ENCODE results near the gene VAPA. TPM values are rescaled to one million over a fixed set of nuclear protein-coding genes. Genes with fewer than 3 reads are reported as not detected.
A peak's percentile ranks its signal among the peaks of the same experiment; 100 is the strongest.

Gene VAPA
- polyA plus RNA-seq, 3 donors, result 209 to 265 (median 238) TPM

DNA sequence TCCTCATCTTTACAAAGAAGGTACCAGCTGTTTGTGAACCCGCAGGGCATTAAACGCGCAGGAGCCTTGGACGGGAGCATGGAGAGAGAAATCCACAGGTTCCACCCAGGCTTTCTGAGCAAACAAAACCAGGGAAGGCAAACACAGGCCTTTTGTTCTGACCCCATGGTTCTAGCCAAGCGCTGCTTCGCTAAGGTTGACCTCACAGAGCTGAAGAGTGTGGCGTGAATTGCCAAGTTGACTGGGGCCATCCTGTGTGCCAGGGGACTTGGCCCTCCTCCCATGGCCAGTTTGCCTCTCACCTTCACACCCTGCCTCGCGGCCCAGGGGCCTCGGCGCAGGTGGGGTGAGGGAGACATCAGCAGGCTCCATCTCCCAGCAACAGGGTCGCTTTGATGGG lies 74.1 kb downstream of the VAPA start:
- no peak for DNase-seq (ENCODE audit: extremely low read depth in 1 of 11, low read depth in 9 of 11, low spot score in 4 of 11)

DNA sequence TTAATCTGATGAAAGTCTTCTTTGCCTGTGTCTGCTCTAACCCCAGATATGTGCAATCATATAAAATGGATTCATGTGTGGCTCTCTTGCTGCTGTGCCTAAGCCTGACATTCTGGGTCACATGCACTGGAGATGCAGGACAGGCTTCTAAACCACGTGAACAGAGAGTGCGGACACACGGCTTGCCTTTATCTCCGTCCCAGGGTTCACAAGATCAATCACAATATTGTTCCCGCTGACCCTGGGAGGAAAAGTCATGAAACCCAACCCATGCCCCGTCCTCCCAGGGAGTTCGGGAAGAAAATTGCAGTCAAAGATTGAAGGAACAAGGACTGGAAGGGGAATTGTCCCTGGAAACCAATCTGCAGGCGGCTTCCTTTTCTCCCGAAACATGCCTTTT lies 74.8 kb downstream of the VAPA start:
- no peak for DNase-seq (ENCODE audit: extremely low read depth in 1 of 11, low read depth in 9 of 11, low spot score in 4 of 11)

DNA sequence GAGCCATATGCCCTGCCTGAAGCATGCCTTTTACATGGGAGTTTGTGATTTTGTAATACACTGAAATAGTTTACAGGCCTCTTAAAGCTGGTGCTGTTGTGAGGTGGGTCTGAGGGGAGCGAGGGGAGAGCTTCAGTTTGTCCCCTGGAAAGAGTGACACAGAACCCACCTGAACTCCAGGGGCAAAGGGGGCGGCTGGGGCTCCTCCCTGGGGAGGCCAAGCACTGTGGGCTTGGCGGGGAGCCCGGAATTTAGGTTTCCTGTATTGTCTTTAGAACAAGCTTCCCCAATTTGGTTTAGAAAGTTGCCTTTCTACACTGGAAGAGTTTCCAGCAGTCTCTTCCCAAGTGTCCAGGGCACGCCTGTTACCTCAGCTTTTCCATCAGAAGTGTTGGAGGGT lies 75.7 kb downstream of the VAPA start:
- no peak for DNase-seq (ENCODE audit: extremely low read depth in 1 of 11, low read depth in 9 of 11, low spot score in 4 of 11)

DNA sequence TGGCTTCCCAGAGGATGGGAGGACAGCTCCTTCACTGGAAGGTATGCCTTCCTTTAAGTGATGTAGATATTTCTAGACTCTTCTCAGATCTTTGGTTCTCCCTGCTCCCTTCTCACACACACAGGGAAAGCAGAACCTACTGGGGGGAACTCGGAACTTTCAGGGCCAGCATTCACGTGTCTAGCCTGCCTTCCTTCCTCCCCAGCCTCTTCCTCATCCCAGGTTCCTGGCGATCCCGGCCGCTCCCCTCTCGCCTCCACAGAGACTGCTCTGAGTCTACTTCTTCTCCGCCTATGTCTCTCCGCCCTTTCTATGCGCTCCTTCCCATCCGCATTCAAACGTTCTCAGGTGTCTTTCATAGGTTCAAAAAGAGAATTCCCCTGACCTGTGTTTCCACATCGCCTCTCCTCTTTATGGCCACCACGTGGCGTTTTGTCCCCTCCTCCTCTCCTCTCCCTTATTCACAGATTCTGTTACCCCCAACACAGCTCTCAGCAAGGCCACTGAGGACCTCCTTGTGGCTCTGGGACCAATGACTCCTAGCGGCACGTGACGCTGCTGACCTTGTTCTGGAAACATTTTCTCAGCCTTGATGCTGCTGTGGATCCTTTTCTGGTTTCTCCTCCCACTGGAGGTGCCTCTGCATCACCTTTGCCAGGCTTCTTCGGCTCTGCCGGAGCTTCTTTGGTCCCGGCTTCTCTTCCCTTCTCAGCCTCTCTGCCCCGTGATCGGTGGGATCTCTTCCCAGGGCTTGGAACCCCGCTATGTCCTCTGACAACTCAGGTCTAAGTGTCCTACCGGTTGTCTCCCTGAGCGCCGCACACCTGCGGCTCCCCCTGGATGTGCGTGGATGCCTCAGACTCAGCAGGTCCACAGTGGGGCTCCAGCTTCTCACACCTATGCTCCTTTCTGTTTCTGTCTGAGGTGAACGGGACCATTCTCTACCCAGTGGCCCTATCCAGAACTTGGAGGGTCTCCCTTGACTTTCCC lies 77.5 kb downstream of the VAPA start:
- no peak for DNase-seq (ENCODE audit: extremely low read depth in 1 of 11, low read depth in 9 of 11, low spot score in 4 of 11)

DNA sequence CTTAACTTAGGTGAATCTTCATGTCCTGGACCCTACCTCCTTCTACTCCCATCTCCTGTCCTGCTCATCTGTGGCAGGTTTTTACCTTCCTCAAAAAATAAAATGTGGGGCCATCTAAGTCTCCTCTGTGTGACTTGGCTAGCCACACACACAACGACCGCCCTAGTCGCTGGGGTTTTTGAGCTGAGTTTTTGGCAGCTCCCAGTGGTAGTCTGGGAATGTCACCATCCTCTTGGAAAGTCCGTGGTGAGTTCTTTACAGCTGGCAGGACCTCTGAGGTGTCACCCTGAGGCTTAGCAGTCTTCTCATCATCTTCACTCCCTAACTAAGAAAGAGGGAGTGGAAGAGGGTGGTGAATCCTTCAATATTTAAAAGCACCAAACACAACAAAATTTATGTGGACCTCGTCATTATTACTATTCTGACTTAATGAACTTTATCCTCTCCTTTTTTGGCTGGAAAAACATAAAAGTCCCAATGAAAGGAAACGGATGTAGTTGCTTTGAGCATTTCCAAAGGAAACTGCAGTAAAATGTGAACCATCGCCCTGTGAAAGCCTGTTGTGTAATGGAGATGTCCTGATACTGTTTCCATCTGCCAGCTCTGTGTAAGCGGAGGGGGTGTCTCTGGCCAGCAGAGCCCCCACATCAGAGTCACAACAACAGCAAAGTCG lies 78.6 kb downstream of the VAPA start:
- peak in 10 of 11 donors; percentile 58 to 88 (median 74) for DNase-seq (ENCODE audit: extremely low read depth in 1 of 11, low read depth in 9 of 11, low spot score in 4 of 11)

DNA sequence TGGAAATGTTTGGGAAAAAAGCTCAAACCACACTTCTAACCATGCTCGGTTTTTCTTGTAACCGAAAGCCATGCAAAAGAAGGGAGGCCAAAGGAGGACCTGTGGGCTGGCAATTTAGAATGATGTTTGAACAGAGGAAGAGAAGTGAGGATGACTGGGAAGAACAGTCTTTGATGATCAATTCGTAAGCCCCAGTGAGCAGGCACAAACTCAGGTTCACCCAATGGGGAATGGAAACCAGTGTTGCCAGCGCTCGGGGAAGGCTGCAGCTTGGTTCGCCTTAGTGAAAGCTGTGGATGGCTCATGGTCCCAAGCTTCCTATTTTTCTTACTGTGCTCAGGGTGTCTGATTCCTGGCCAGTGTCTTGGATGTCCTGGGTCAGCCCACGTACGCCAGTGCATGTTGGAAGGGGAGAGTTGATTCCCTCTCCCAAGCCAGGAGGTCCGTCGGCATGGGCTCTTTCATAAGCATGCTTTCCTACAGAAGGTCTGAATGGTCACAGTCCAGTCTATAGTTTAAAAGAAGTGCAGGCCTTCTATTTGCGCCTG lies 79.2 kb downstream of the VAPA start:
- no peak for DNase-seq (ENCODE audit: extremely low read depth in 1 of 11, low read depth in 9 of 11, low spot score in 4 of 11)

DNA sequence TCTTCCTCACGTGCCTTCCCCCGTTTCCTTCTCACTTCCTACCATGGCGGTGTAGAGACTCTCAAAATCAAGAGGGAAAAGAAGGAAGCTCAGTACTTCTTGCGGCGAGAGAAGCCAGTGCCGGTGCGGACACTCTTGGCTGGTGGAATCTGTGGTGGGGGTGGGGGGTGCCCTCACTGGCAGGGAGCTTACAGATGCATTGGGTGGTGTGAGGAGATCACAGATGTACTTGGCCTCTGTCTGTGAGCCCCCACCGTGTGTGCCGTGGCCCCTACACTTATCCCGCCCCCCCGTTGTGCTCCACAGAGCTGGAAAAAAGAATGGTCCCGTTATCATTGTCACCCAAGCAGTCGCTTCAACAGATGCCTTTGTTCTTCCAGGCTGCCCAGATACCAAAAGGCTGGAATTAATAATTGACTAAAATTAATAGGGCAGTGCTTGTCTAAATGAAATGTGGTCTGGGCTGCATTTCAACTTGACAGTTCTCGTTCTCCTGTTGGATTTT lies 79.8 kb downstream of the VAPA start:
- peak in 1 of 11 donors; percentile 59 for DNase-seq (ENCODE audit: extremely low read depth in 1 of 11, low read depth in 9 of 11, low spot score in 4 of 11)

DNA sequence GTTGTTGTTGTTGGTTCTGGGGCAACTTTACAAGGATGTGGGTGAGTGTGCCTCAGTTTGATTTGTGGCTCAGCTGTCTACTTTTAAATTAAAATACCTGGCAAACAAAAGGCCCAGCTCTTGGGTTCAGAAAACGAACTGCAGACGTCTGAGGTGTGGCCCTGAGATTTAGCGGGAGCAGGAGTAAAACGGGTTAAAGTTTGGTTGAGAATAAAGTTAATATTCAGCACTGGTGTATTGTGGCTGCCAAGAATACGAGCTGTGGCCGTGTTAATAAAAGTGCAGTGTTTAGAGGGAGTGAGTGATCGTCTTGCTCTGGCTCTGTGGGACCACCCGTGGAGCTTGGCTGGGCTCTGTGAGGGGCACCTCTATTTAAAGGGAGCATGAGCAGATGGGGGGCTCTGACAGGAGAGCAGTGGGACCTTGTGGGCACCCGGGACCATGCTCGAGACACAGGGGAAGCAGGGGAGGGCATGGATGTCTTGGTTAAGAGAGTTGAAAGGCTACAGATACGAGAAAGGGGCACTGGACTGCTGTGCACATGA lies 80.3 kb downstream of the VAPA start:
- no peak for DNase-seq (ENCODE audit: extremely low read depth in 1 of 11, low read depth in 9 of 11, low spot score in 4 of 11)

DNA sequence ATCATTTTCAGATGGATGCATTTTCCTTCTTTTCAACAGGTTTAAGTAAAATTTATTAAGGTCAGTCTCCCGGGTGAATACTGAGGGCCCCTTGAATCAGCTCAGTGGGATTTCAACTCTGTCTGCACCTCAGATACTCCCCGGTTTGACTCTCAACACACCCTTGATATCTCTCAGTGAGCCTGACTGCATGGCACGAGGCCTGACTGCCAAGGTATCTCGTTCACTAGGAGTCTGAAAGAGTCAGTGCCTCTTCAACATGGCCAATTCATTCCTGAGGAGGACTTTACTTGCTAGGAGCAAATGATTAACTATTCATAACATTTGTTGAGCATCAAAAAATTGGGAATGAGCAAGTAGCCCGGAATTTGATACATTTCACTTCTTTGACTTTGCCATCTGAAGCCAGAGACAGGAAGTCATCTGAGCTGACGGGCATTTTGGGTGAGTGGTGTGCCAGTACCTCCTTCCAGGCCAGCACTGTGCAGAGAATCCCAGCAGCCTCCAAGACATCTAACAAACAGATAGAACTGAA lies 81.0 kb downstream of the VAPA start:
- no peak for DNase-seq (ENCODE audit: extremely low read depth in 1 of 11, low read depth in 9 of 11, low spot score in 4 of 11)

DNA sequence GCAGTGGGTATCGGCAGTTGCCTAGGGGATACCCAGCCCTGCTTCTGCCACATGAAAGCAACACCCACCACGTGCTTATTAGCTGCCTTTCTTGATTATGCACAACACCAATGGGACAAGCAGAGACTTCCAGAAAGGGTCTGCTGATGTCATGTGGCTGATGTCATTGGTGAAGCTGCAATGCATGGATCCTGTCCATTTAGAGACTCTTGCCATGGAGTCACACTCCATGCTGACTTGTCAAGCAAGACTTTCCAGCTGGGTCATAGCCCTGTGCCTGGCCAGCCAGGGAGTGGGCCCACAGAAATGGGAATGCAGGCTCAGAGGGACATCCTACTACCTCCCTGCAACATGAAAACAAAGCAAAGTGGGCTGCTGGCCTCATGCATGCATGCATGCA lies 81.8 kb downstream of the VAPA start:
- DNase-seq (ENCODE audit: extremely low read depth in 1 of 11, low read depth in 9 of 11, low spot score in 4 of 11), result no peak

DNA sequence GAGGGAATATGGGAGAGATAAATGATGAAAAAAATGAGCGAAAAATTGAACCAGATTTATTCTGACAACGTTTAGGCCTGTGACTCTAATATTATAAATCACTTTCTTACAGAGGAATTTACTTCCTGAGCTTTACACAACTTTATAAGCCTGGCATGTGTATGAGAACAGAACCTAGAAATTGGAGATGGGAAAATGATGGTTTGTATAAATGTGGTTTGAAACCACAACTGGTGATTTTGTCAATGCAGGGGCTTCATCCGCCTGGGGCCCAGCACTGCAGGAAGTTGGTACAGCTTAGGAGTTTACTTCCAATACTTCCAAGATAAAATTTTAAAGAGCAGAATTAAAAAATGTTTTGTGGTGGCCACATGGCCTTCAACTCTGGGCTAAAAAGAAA lies 82.3 kb downstream of the VAPA start:
- no peak for DNase-seq (ENCODE audit: extremely low read depth in 1 of 11, low read depth in 9 of 11, low spot score in 4 of 11)

DNA sequence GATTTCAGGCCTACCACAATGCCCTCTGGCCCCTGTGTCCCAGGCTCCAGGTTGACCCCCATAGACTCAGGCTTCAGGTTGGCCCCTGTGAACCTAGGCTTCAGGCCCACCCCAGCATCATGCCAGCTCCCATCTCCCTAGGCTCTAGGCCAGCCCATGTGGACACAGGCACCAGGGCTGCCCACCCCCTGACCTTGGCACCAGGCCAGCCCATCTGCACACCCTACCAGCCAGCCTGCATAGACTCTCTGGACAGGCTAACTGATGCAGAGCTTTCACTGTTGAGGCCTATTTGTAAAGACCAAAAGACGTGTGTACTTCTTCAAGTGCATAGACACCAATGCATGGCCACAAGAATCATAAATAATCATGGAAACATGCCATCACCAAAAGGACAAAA lies 83.9 kb downstream of the VAPA start:
- no peak for DNase-seq (ENCODE audit: extremely low read depth in 1 of 11, low read depth in 9 of 11, low spot score in 4 of 11)

DNA sequence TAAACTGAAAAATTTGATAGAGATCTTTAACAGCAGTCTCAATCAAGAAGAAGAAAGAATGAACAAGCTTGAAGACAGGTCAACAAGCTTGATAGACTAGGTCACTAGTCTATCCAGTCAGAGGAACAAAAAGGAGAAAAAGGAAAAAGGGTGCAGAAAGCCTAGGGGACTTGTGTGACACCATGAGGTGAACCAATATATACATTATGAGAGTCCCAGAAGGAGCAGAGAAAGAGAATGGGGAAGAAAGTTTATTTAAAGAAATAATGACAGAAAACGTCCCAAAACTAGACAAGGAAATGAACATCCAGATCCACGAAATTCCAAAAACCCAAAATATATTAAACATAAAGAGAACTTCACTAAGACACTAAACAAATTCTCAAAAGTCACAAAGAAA lies 84.5 kb downstream of the VAPA start:
- DNase-seq (ENCODE audit: extremely low read depth in 1 of 11, low read depth in 9 of 11, low spot score in 4 of 11), result no peak

DNA sequence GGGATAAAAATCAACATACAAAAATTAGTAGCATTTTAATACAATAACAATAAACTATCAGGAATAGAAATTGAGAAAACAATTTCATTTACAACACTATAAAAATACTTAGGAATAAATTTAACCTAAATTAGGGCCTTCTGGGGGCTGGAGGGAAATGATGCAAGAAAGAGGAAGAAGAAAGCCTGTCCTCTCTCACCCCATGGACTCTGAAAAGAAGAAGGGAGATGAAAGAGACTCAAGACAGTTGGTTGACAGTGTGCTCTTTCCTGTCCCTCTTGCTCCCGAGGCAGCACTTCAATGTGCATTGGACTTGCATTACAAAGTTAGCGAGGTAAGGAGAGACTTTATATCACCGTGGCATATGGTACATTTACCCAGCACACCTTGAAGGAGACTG lies 88.5 kb downstream of the VAPA start:
- DNase-seq (ENCODE audit: extremely low read depth in 1 of 11, low read depth in 9 of 11, low spot score in 4 of 11), result no peak

DNA sequence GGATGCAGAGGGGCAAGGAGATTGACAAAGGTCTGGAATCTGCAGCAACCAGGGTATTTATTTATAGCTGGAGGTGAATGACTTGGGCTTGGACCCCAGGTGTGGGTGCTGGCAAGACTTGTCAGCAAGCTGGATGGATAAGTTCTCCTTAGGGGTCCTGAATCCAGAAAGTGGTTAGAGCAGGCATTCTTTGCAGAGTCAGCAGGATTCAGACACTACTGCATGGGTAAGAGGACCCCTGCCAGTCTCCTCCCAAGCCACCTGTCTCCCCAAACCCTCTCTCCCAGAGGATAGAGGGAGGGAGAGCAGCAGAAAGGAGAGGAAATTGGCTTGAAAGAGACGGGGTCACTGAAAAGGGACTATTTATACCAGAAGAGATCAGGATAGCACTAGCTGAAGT lies 89.5 kb downstream of the VAPA start:
- no peak for DNase-seq (ENCODE audit: extremely low read depth in 1 of 11, low read depth in 9 of 11, low spot score in 4 of 11)

DNA sequence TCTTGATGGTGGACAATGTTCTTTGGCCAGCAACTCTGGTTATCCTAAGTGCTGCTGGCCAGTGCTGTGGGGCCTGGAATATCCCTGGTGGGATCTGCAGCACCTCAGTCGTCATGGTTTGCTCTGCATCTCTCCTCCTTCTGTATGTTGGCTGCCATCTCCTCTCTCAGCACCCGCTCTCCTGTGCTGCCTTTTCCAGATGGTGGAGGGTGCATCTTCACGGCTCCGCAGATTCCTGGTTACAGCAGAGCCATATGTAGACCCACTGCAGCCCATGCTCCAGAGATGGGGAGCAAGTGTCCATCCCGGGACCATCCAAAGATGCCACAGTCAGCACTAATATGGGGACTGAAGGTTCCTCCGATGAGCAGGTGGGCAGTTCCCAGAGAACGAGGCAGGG lies 90.0 kb downstream of the VAPA start:
- DNase-seq (ENCODE audit: extremely low read depth in 1 of 11, low read depth in 9 of 11, low spot score in 4 of 11), result no peak

DNA sequence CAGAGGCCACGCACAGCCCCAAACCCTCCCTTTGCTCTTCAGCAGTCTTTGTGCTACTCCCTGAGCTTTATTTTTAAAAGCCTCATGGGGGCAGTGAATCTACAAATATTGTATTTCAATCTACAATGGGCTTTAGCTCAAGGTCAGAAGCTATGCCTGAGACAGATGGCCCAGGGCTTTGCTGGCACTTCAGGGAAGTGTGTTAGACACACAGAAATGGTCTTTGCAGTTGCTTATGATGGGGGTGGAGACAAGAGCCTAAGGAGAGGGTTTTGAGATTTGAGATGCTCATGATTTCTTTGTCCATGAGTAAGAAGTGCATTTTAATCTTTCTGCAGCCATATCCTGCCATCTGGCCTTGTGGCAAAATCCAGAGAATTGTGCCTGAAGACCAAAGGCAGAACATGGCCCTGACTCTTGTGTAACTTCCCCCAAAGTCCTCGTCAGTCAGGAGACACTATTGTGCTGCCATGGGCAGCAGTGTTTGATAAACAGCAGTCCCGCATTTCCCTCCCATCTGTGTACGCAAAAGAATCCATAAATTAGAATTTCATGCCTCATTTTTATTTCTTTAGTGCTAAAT lies 92.6 kb downstream of the VAPA start:
- no peak for DNase-seq (ENCODE audit: extremely low read depth in 1 of 11, low read depth in 9 of 11, low spot score in 4 of 11)

DNA sequence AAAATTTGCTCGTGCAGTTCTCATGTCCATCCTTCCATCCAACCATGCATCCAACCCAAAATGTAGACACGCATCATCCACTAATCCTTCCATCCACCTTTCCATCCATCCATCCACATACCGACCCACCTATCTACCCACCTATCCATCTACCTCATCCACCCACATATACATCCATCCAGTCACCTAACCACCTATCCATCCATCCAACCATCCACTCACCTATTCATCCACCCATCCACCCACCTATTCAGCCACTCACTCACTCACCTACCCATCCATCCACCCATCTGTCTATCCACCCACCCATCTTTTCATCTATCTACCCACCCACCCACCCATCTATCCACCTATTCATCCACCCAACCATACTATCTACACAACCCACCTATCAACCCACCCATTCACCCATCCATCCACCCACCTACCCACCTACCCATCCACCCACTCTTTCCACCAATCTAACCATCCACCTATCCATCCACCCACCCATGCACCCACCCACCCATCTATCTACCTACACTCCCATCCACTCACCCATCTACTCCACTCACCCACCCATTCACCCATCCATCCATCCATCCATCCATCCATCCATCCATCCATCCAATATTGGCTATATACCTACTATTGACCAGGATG lies 94.3 kb downstream of the VAPA start:
- DNase-seq (ENCODE audit: extremely low read depth in 1 of 11, low read depth in 9 of 11, low spot score in 4 of 11), result no peak
